ENCODE results near the gene DACH1.
"Not testable (repeated sequence)": the region's sequence is repeated elsewhere in the genome, so short reads cannot be mapped to it uniquely, and the experiment has no call there.

The DACH1 gene

GRCh38 chr13:71867131-71867814 lies at the start of gene DACH1:
TSS of gene DACH1 (minus strand) at chr13:71867204.
- DNase-seq (ENCODE audit: low spot score), result peak; percentile 65

- DNase-seq (ENCODE audit: low spot score), result no peak
Observed at GRCh38 chr13:71913717-71914116, 46.7 kb upstream of the DACH1 start.

GRCh38 chr13:71912524-71912923 lies 45.5 kb upstream of the DACH1 start:
- DNase-seq (ENCODE audit: low spot score), result no peak

- DNase-seq (ENCODE audit: low spot score), result no peak
Observed at GRCh38 chr13:71906448-71906847, 39.4 kb upstream of the DACH1 start.

GRCh38 chr13:71902676-71903075 lies 35.7 kb upstream of the DACH1 start:
- no peak for DNase-seq (ENCODE audit: low spot score)

GRCh38 chr13:71893506-71893905 lies 26.5 kb upstream of the DACH1 start:
- DNase-seq (ENCODE audit: low spot score), result not testable (repeated sequence)

- no peak for DNase-seq (ENCODE audit: low spot score)
Observed at GRCh38 chr13:71886880-71887279, 19.9 kb upstream of the DACH1 start.

GRCh38 chr13:71882120-71882519 lies 15.1 kb upstream of the DACH1 start:
- no peak for DNase-seq (ENCODE audit: low spot score)

GRCh38 chr13:71880753-71881541 lies 13.9 kb upstream of the DACH1 start:
- DNase-seq (ENCODE audit: low spot score), result no peak

- no peak for DNase-seq (ENCODE audit: low spot score)
Observed at GRCh38 chr13:71879808-71880344, 12.9 kb upstream of the DACH1 start.

GRCh38 chr13:71879129-71879535 lies 12.1 kb upstream of the DACH1 start:
- peak; percentile 17 for DNase-seq (ENCODE audit: low spot score)

- no peak for DNase-seq (ENCODE audit: low spot score)
Observed at GRCh38 chr13:71877256-71877653, 10.3 kb upstream of the DACH1 start.

GRCh38 chr13:71876648-71877255 lies 9.7 kb upstream of the DACH1 start:
- no peak for DNase-seq (ENCODE audit: low spot score)

GRCh38 chr13:71875823-71876222 lies 8.8 kb upstream of the DACH1 start:
- DNase-seq (ENCODE audit: low spot score), result no peak

GRCh38 chr13:71874458-71874857 lies 7.5 kb upstream of the DACH1 start:
- DNase-seq (ENCODE audit: low spot score), result no peak

- no peak for DNase-seq (ENCODE audit: low spot score)
Observed at GRCh38 chr13:71873418-71874247, 6.6 kb upstream of the DACH1 start.

GRCh38 chr13:71871844-71872243 lies 4.8 kb upstream of the DACH1 start:
- no peak for DNase-seq (ENCODE audit: low spot score)

- no peak for DNase-seq (ENCODE audit: low spot score)
Observed at GRCh38 chr13:71871176-71871754, 4.3 kb upstream of the DACH1 start.

GRCh38 chr13:71870100-71870499 lies 3.1 kb upstream of the DACH1 start:
- DNase-seq (ENCODE audit: low spot score), result no peak

- DNase-seq (ENCODE audit: low spot score), result no peak
Observed at GRCh38 chr13:71869274-71869673, 2.3 kb upstream of the DACH1 start.

- peak; percentile 26 for DNase-seq (ENCODE audit: low spot score)
Observed at GRCh38 chr13:71866335-71867130, 471 bp downstream of the DACH1 start.

Measured in AG08396 (cell line).